Hepatocyte (in vitro differentiated cells): ENCODE measurements around the gene C11orf86. TPM values are rescaled to one million over a fixed set of nuclear protein-coding genes. Genes with fewer than 3 reads are reported as not detected.

Source experiments
- DNase-seq: peaks from one replicate; pipeline ENCODE4 v3.0.0-alpha.2; 2016; ENCODE audit warnings: low spot score
- H2AFZ ChIP-seq: fragments of 200-600 bp; sonication (generic); 2 replicates; pipeline ENCODE4 v1.6.0; 2016; ENCODE audit warnings: antibody characterized with exemption, mild to moderate bottlenecking
- H3K27ac ChIP-seq: fragments of 200-600 bp; sonication (generic); 2 replicates; pipeline ENCODE4 v1.5.1; 2016; ENCODE audit warnings: mild to moderate bottlenecking
- H3K27me3 ChIP-seq: fragments of 200-600 bp; sonication (generic); 2 replicates; pipeline ENCODE4 v1.6.1; 2016
- H3K36me3 ChIP-seq: fragments of 200-600 bp; sonication (generic); replicated peaks from 2 replicates; pipeline ENCODE4 v1.5.1; 2016; ENCODE audit warnings: low read depth; ENCODE audit not compliant: insufficient read depth
- H3K4me1 ChIP-seq: fragments of 200-600 bp; sonication (generic); 2 replicates; pipeline ENCODE4 v1.5.1; 2016; ENCODE audit warnings: mild to moderate bottlenecking, moderate library complexity; ENCODE audit not compliant: insufficient read depth
- H3K4me2 ChIP-seq: fragments of 200-600 bp; sonication (generic); 2 replicates; pipeline ENCODE4 v1.6.0; 2016
- H3K4me3 ChIP-seq: fragments of 200-600 bp; sonication (generic); 2 replicates; pipeline ENCODE4 v1.5.1; 2016; ENCODE audit warnings: mild to moderate bottlenecking
- H3K79me2 ChIP-seq: fragments of 200-600 bp; sonication (generic); 2 replicates; pipeline ENCODE4 v1.6.0; 2017; ENCODE audit warnings: mild to moderate bottlenecking
- H3K9me2 ChIP-seq: fragments of 200-600 bp; sonication (generic); replicated peaks from 2 replicates; pipeline ENCODE4 v1.6.0; 2017; ENCODE audit warnings: mild to moderate bottlenecking; ENCODE audit not compliant: insufficient read depth
- H3K9me3 ChIP-seq: fragments of 200-600 bp; sonication (generic); 2 replicates; pipeline ENCODE4 v1.5.1; 2016; ENCODE audit warnings: low read depth, mild to moderate bottlenecking
- H4K20me1 ChIP-seq: fragments of 200-600 bp; sonication (generic); 2 replicates; pipeline ENCODE4 v1.6.0; 2016; ENCODE audit warnings: mild to moderate bottlenecking; ENCODE audit not compliant: insufficient read depth, poor library complexity, severe bottlenecking
- CTCF ChIP-seq: fragments of 200-600 bp; sonication (generic); IDR thresholded peaks from 2 replicates; pipeline ENCODE4 v1.5.1; 2016; ENCODE audit warnings: antibody characterized with exemption, mild to moderate bottlenecking; ENCODE audit not compliant: poor library complexity
- EZH2 ChIP-seq: fragments of 200-600 bp; sonication (generic); IDR thresholded peaks from 2 replicates; pipeline ENCODE4 v1.6.1; 2016; ENCODE audit warnings: antibody characterized with exemption, mild to moderate bottlenecking, borderline replicate concordance
- EZH2phosphoT487 ChIP-seq: fragments of 200-600 bp; sonication (generic); IDR thresholded peaks from one replicate; pipeline ENCODE4 v1.6.1; 2018; ENCODE audit warnings: antibody characterized with exemption, mild to moderate bottlenecking, low read depth, moderate library complexity; ENCODE audit not compliant: unreplicated experiment, severe bottlenecking
- WGBS: methylation state at CpG from one replicate; pipeline ENCODE4 v1.1.6; 2016; ENCODE audit warnings: low lambda C conversion rate; ENCODE audit errors: missing lambda C conversion rate; 5-methylcytosine and 5-hydroxymethylcytosine counted together
- polyA plus RNA-seq: library from polyadenylated mRNA; unstranded; fragments of >200 nt; fragmentation: Nextera tagmentation; extraction: Ambion mirVana; gene quantifications from 2 replicates; pipeline ENCODE4 v1.2.1, GENCODE V29; 2016
- total RNA-seq: library from RNA; depleted of rRNA; stranded (reverse); fragments of >200 nt; gene quantifications from 2 replicates; pipeline ENCODE4 v1.2.3, GENCODE V29; 2014

The C11orf86 gene
- total RNA-seq (1.5 and 3.4 TPM in 2 replicates), polyA plus RNA-seq (0.34 and 2.6 TPM in 2 replicates)

GRCh38 chr11:66974724-66975404 is at the start of gene C11orf86:
C11orf86 (plus strand) TSS chr11:66975304; CDS start chr11:66975363, 59 bp downstream.
- Histone ChIP-seq H3K9me3 (no peaks in the 10 kb centered on the region), H3K4me3 (no peak within 1 kb of the TSS), H3K4me1 (peaks cover 27% of the 10 kb centered on the region), H4K20me1 (no peaks in the 10 kb centered on the region), H2AFZ (no peak within 1 kb of the TSS), H3K9me2 (no peaks in the 10 kb centered on the region), H3K27ac (peak within 1 kb of the TSS; percentile 16), H3K27me3 (no peaks in the 10 kb centered on the region), H3K79me2 (no peaks in the 10 kb centered on the region), H3K4me2 (no peak within 1 kb of the TSS), H3K36me3 (no peaks in the 10 kb centered on the region)
- WGBS, result 81% methylated on average over 10 of the region's 10 CpGs
- no peak for TF ChIP-seq EZH2phosphoT487
- DNase-seq, result peak; percentile 42

- no peaks in the 10 kb centered on the region for H3K79me2 ChIP-seq
- H3K4me1 ChIP-seq, result peaks cover 3% of the 10 kb centered on the region
- H2AFZ ChIP-seq, result no peak overlapping the region
- H3K9me2 ChIP-seq, result no peaks in the 10 kb centered on the region
- DNase-seq, result no peak
- no peak overlapping the region for H3K4me2 ChIP-seq
- WGBS, result 46% methylated on average over 4 of the region's 4 CpGs
- H3K4me3 ChIP-seq, result no peak overlapping the region
- H4K20me1 ChIP-seq, result no peaks in the 10 kb centered on the region
- H3K9me3 ChIP-seq, result no peaks in the 10 kb centered on the region
- no peak overlapping the region for H3K27ac ChIP-seq
- no peaks in the 10 kb centered on the region for H3K36me3 ChIP-seq
- H3K27me3 ChIP-seq, result no peaks in the 10 kb centered on the region
- TF ChIP-seq EZH2phosphoT487 (no peak), CTCF (no peak), EZH2 (no peak)
These were observed 45.4 kb upstream of the C11orf86 start for GRCh38 chr11:66929753-66930152.

GRCh38 chr11:66932543-66932942 is 42.6 kb upstream of the C11orf86 start:
- no peak for DNase-seq
- Histone ChIP-seq H3K27me3 (no peaks in the 10 kb centered on the region), H4K20me1 (no peaks in the 10 kb centered on the region), H3K9me3 (no peaks in the 10 kb centered on the region), H3K36me3 (no peaks in the 10 kb centered on the region), H3K9me2 (no peaks in the 10 kb centered on the region), H3K4me1 (peaks cover 7% of the 10 kb centered on the region), H3K4me2 (no peak overlapping the region), H3K79me2 (no peaks in the 10 kb centered on the region), H3K27ac (no peak overlapping the region), H2AFZ (no peak overlapping the region), H3K4me3 (no peak overlapping the region)
- TF ChIP-seq EZH2 (no peak), EZH2phosphoT487 (no peak), CTCF (no peak)
- WGBS, result 69% methylated on average over 3 of the region's 3 CpGs

GRCh38 chr11:66933531-66933930 is 41.6 kb upstream of the C11orf86 start:
- Histone ChIP-seq H3K4me3 (no peak overlapping the region), H2AFZ (no peak overlapping the region), H3K9me2 (no peaks in the 10 kb centered on the region), H3K36me3 (no peaks in the 10 kb centered on the region), H3K4me2 (no peak overlapping the region), H3K27me3 (no peaks in the 10 kb centered on the region), H3K9me3 (no peaks in the 10 kb centered on the region), H4K20me1 (no peaks in the 10 kb centered on the region), H3K27ac (no peak overlapping the region), H3K4me1 (peaks cover 7% of the 10 kb centered on the region), H3K79me2 (no peaks in the 10 kb centered on the region)
- no peak for DNase-seq
- 96% methylated on average over 3 of the region's 3 CpGs for WGBS
- TF ChIP-seq CTCF (no peak), EZH2 (no peak), EZH2phosphoT487 (no peak)
